ENCODE results near the gene GDPD5. TPM values are rescaled to one million over a fixed set of nuclear protein-coding genes. Genes with fewer than 3 reads are reported as not detected.

GDPD5 gene
- total RNA-seq, 2 donors from 2014 or later = 3.0 to 8.6 TPM

DNA sequence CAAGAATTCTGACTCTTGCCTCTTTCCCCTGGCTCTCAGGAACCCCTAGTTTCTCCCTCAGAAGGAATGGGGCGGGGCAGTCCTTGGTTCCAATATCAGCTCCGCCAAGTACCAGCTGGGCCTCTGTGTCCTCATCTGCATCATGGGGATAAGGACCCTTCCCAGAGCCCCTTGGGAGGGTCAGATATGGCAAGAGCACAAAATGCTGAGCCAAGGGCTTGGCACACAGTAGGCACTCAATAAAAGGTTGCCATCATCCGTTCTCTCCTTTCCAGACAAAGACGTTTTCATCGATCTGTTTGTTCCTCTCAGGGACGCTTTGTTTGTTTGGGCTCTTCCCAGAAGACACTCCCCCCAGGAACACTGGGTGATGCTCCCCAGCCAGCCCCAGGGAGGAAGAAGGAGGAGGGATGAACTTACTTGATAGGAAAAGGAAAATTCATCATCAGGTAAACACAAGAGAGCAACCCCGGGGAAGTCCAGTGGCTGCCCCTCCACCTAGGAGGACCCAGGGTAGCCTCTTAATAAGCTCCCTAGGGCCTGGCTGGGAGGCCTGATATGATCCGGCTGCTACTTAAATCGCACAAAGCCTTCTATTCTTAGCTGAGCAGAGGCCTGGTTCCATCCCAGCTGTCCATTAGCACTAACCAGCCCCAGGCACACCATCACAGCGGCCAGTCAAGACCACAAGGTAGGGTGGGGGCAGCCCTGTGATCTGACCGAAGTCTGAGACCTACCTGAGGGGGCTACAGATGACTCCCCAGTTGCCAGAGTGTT is 19.6 kb downstream of the GDPD5 start:
- TF ChIP-seq, protein P1, sequence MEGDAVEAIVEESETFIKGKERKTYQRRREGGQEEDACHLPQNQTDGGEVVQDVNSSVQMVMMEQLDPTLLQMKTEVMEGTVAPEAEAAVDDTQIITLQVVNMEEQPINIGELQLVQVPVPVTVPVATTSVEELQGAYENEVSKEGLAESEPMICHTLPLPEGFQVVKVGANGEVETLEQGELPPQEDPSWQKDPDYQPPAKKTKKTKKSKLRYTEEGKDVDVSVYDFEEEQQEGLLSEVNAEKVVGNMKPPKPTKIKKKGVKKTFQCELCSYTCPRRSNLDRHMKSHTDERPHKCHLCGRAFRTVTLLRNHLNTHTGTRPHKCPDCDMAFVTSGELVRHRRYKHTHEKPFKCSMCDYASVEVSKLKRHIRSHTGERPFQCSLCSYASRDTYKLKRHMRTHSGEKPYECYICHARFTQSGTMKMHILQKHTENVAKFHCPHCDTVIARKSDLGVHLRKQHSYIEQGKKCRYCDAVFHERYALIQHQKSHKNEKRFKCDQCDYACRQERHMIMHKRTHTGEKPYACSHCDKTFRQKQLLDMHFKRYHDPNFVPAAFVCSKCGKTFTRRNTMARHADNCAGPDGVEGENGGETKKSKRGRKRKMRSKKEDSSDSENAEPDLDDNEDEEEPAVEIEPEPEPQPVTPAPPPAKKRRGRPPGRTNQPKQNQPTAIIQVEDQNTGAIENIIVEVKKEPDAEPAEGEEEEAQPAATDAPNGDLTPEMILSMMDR (conservative IDR thresholded peaks at IDR 0.05) = no peak
- H3K4me1 Mint-ChIP-seq = peaks cover 2% of the 10 kb centered on the region
- Histone ChIP-seq H3K27me3 (ENCODE audit: control insufficient read depth, insufficient read depth, low read length, poor library complexity, severe bottlenecking) (no peaks in the 10 kb centered on the region), H3K4me1 (ENCODE audit: control insufficient read depth, insufficient read depth, low read length) (no peaks in the 10 kb centered on the region), H3K27ac (ENCODE audit: low read depth, low read length) (no peak overlapping the region), H3K4me3 (ENCODE audit: low read length) (no peak overlapping the region), H3K9me3 (ENCODE audit: control insufficient read depth, low read length) (no peaks in the 10 kb centered on the region), H3K36me3 (ENCODE audit: control insufficient read depth, insufficient read depth, low read length) (no peaks in the 10 kb centered on the region), H3K9ac (ENCODE audit: extremely low read depth, low read length, poor library complexity, severe bottlenecking) (no peak overlapping the region)
- no peak overlapping the region for H3K4me3 Mint-ChIP-seq
- no peak for DNase-seq
- 94% methylated on average over 8 to 11 of the region's 11 CpGs for WGBS, 2 experiments (ENCODE audit: insufficient coverage in 1 of 2, insufficient read length in 1 of 2)
- no peaks in the 10 kb centered on the region for H3K9me3 Mint-ChIP-seq
- no peaks in the 10 kb centered on the region for H3K27me3 Mint-ChIP-seq (ENCODE audit: insufficient read depth)
- H3K27ac Mint-ChIP-seq = no peak overlapping the region
- no peaks in the 10 kb centered on the region for H3K36me3 Mint-ChIP-seq (ENCODE audit: low read depth)

DNA sequence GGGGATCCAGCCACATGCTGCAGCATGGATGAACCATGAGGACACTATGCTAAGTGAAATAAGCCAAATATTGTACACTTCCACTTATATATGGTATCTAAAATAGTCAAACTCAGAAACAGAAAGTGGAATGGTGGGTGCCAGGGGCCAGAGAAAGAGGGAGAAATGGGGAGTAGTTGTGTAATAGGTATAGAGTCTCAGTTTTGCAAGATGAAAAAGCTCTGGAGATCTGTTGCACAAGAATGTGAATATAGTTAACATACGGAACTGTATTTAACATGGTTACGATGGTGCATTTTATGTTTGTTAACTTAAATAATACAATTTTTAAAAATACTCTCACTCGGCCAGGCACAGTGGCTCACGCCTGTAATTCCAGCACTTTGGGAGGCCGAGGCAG is 21.2 kb downstream of the GDPD5 start:
- Histone ChIP-seq H3K36me3 (ENCODE audit: control insufficient read depth, insufficient read depth, low read length) (no peaks in the 10 kb centered on the region), H3K9ac (ENCODE audit: extremely low read depth, low read length, poor library complexity, severe bottlenecking) (no peak overlapping the region), H3K4me1 (ENCODE audit: control insufficient read depth, insufficient read depth, low read length) (no peaks in the 10 kb centered on the region), H3K27ac (ENCODE audit: low read depth, low read length) (no peak overlapping the region), H3K27me3 (ENCODE audit: control insufficient read depth, insufficient read depth, low read length, poor library complexity, severe bottlenecking) (no peaks in the 10 kb centered on the region), H3K4me3 (ENCODE audit: low read length) (no peak overlapping the region), H3K9me3 (ENCODE audit: control insufficient read depth, low read length) (no peaks in the 10 kb centered on the region)
- no peaks in the 10 kb centered on the region for H3K9me3 Mint-ChIP-seq
- no peaks in the 10 kb centered on the region for H3K27me3 Mint-ChIP-seq (ENCODE audit: insufficient read depth)
- no peak for DNase-seq
- no peaks in the 10 kb centered on the region for H3K4me1 Mint-ChIP-seq
- no peak overlapping the region for H3K4me3 Mint-ChIP-seq
- TF ChIP-seq, protein P1 (conservative IDR thresholded peaks at IDR 0.05) = no peak
- WGBS, 2 experiments (ENCODE audit: insufficient coverage in 1 of 2, insufficient read length in 1 of 2) = 84 to 100% methylated on average over 1 to 3 of the region's 5 CpGs
- no peaks in the 10 kb centered on the region for H3K36me3 Mint-ChIP-seq (ENCODE audit: low read depth)
- no peak overlapping the region for H3K27ac Mint-ChIP-seq

DNA sequence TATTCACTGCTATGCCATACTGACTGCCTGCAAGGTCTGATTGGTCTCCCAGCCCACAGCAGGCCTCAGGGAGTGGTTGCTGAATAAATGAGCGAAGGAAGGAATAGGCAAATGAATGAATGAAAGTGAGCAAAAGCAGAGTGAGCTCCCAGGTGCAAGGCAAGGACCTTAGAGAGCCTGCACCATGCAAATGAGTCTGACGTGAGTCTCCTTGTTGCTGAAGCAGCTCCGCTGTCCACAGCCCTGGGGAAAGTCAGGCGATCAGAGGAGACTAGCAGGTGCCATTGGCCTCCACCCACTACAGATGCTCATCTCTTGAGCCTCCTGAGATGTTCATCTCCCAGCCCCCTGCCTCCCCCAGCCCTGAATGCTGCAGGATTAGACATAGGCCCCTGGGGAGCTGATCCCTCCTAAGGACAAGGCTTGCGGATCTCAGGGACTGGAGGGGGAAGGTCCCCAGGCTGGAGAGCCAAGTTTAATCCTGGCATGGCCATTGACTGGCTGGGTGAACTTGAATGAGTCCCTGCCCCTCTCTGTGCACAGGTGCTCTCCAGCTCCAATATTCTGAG is 22.1 kb downstream of the GDPD5 start:
- Mint-ChIP-seq H3K27me3 (ENCODE audit: insufficient read depth) (no peaks in the 10 kb centered on the region), H3K36me3 (ENCODE audit: low read depth) (no peaks in the 10 kb centered on the region), H3K4me1 (peaks cover 8% of the 10 kb centered on the region), H3K9me3 (no peaks in the 10 kb centered on the region), H3K4me3 (no peak overlapping the region), H3K27ac (no peak overlapping the region)
- Histone ChIP-seq H3K9ac (ENCODE audit: extremely low read depth, low read length, poor library complexity, severe bottlenecking) (no peak overlapping the region), H3K36me3 (ENCODE audit: control insufficient read depth, insufficient read depth, low read length) (no peaks in the 10 kb centered on the region), H3K4me1 (ENCODE audit: control insufficient read depth, insufficient read depth, low read length) (no peaks in the 10 kb centered on the region), H3K4me3 (ENCODE audit: low read length) (no peak overlapping the region), H3K9me3 (ENCODE audit: control insufficient read depth, low read length) (no peaks in the 10 kb centered on the region), H3K27me3 (ENCODE audit: control insufficient read depth, insufficient read depth, low read length, poor library complexity, severe bottlenecking) (no peaks in the 10 kb centered on the region), H3K27ac (ENCODE audit: low read depth, low read length) (no peak overlapping the region)
- TF ChIP-seq, protein P1 (conservative IDR thresholded peaks at IDR 0.05) = no peak
- 85 to 94% methylated on average over 5 of the region's 5 CpGs for WGBS, 2 experiments (ENCODE audit: insufficient coverage in 1 of 2, insufficient read length in 1 of 2)
- no peak for DNase-seq
